Measurements from ENCODE around the gene CDKL4.
"Not testable (repeated sequence)": the region's sequence is repeated elsewhere in the genome, so short reads cannot be mapped to it uniquely, and the experiment has no call there.

CDKL4 gene

GRCh38 chr2:39141334-39142271 lies 102.2 kb downstream of the CDKL4 start:
- DNase-seq (ENCODE audit: low read depth), result no peak

- not testable (repeated sequence) for DNase-seq (ENCODE audit: low read depth)
Measured at GRCh38 chr2:39140948-39141333, 102.8 kb downstream of the CDKL4 start.

- no peak for DNase-seq (ENCODE audit: low read depth)
Measured at GRCh38 chr2:39140322-39140847, 103.4 kb downstream of the CDKL4 start.

- peak; percentile 24 for DNase-seq (ENCODE audit: low read depth)
Measured at GRCh38 chr2:39139511-39140237, 104.1 kb downstream of the CDKL4 start.

GRCh38 chr2:39138837-39139211 lies 104.9 kb downstream of the CDKL4 start:
- no peak for DNase-seq (ENCODE audit: low read depth)

- not testable (repeated sequence) for DNase-seq (ENCODE audit: low read depth)
Measured at GRCh38 chr2:39138187-39138836, 105.5 kb downstream of the CDKL4 start.

- DNase-seq (ENCODE audit: low read depth), result no peak
Measured at GRCh38 chr2:39136799-39137198, 107.0 kb downstream of the CDKL4 start.

GRCh38 chr2:39135690-39136259 lies 108.0 kb downstream of the CDKL4 start:
- no peak for DNase-seq (ENCODE audit: low read depth)

GRCh38 chr2:39133215-39133851 lies 110.4 kb downstream of the CDKL4 start:
- DNase-seq (ENCODE audit: low read depth), result no peak

GRCh38 chr2:39128919-39129391 lies 114.8 kb downstream of the CDKL4 start:
- DNase-seq (ENCODE audit: low read depth), result no peak

GRCh38 chr2:39127973-39128372 lies 115.8 kb downstream of the CDKL4 start:
- peak; percentile 24 for DNase-seq (ENCODE audit: low read depth)

Measured in EH (cell line).